Measurements from ENCODE around the gene FSTL1.

FSTL1 gene

DNA sequence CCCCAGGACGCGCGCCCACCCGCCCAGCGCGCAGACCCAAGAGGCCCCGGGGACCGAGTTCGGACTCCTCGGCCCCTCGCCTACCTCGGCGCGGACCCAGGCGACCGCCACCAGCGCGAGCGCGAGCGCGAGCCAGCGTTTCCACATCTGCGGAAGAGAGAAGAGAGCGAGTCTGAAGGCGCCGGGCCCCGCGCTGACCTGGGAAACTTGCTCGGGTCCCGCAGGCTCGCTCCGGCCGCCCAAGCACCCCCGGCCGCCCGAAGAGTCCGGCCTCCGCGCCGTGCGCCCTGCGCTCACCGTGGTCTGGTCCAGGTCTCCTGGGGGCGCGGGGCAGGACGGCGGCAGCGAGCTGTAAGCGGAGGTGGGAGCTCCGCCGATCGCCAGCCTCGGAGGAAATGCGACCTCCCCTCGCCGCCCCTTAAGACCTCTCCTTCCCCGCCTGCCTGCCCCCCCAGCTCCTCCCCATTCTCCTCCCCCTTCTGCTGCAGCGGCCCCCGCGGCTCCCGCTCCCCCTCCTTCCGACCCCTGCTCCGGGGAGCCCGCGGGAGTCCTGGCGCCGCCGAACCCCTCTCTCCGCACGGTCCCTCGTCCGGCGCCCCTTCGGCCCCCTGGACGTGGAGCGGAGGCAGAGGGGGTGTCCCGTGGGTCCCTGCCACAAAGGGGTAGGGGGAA is at the start of gene FSTL1:
FSTL1 (minus strand) TSS at position 393 of the 672 bp plus-strand sequence; CDS start at position 147, 246 bp downstream.
- DNase-seq: no peak

DNA sequence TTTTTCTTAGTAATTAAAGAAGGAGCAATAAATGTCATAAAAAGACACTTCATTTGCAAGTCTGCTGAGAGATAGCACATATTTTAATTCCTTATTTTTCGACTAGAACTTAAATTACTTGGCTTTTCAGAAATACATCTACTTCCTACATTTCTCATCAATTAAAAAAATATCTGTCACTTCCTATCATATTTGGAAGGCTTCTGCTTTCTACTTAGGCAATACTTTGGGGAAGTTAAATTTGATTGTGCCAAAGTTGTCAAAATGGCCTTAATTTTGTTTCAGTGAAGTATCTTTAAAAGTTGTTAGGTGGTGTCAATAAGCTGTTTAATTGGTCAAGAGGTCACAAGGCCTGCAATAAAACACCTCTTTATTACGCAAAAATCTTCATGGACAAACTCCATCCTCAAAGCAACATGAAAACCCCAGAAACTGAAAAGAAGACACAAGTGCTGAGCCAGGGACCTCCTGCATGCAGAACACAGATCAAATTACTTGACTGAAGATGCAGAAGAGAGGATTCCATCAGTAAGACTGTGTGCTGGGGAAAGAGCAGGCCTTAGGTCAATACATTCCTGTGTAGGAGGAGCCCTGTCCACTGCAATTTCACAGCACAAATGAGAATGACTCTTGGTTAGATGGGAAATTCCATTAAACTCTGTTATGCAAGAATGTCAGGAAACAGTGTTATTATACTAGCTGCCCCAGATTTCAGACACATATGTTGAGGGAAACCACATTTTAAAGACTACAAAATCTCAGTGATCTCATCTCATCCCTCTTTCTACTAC is 48.0 kb upstream of the FSTL1 start:
- no peak for DNase-seq

- DNase-seq: no peak
Measured at GRCh38 chr3:120497818-120498217, 47.0 kb upstream of the FSTL1 start.

DNA sequence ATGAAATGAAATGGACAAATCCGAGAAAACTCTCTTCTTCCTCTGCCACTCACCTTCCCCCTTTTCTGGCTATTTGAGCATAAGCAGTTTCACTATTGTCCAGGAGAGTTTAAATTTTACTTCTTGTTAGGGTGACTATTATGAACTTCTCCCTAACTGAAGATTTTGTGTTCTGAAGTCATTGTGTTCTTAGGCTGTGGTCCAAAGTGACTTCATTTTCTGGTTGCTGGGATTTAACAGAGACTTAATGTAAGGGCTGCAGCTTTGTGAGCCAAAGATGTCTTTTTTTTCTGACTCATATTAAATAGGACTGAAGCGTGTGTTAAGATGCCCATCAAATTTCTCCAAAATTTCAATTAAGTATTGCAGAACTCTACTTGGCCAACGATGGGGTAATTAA is 46.5 kb upstream of the FSTL1 start:
- no peak for DNase-seq

GRCh38 chr3:120496278-120497002 is 45.6 kb upstream of the FSTL1 start:
- DNase-seq: no peak

DNA sequence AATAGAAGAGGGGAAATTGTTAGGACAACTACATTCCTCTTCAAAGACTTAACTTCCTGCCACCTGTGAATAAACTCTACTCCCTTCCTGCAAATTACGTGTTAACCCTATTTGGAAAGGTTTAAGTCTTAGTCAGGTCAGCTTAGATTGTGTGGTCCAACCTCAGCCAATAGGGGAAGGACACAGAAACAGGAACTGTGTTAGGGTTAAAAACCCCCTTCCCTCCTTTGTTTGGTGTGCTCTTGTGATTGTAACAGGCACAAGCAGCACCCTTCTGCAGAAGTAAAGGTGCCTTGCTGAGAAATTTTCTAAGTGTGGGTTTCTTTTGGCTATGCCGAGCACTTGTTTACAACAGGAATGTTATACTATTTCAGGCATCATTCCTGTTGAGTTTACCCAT is 45.0 kb upstream of the FSTL1 start:
- DNase-seq: no peak

GRCh38 chr3:120492103-120492502 is 41.3 kb upstream of the FSTL1 start:
- DNase-seq: no peak

- DNase-seq: no peak
Measured at GRCh38 chr3:120489421-120489820, 38.6 kb upstream of the FSTL1 start.

DNA sequence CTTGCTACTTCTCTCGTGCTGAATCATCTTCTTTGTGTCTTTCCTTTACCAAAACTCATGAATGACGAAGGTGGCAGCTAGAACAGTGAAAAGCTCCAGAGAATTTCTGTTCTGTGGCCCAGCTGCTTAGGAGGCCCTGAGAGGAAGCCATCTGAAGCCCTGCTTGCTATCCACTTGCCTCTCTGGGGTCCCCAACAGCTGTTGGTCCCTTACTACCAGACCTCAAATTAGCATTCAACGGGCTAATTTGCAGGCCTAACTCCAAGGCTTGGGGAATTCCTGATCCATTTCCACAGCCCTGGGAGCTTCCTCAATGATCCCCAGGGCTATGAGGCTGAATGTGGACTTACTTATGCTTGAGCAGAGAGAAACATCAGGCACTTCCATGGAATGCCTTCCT is 37.5 kb upstream of the FSTL1 start:
- DNase-seq: no peak

GRCh38 chr3:120487191-120487650 is 36.4 kb upstream of the FSTL1 start:
- no peak for DNase-seq

GRCh38 chr3:120481081-120481480 is 30.3 kb upstream of the FSTL1 start:
- no peak for DNase-seq

DNA sequence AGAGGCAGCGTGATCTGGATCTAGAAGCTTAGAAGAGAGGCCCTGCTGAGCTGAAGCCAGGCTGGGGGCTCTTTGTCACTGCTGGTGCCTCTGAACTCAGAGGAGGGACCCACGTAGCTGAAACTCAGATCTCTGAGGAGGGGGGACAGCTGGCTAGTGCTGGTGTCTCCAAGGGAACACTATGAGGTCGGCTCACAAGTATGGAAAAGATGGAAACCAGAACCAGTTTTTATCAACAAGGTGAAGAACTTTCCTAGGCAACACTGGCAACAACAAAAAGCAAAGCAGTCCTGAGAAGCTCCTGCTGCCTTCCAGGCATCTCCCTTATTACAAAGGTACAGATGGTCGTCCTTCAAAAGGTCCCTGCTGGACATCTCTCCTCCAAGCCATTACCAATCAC is 27.0 kb upstream of the FSTL1 start:
- DNase-seq: no peak

DNA sequence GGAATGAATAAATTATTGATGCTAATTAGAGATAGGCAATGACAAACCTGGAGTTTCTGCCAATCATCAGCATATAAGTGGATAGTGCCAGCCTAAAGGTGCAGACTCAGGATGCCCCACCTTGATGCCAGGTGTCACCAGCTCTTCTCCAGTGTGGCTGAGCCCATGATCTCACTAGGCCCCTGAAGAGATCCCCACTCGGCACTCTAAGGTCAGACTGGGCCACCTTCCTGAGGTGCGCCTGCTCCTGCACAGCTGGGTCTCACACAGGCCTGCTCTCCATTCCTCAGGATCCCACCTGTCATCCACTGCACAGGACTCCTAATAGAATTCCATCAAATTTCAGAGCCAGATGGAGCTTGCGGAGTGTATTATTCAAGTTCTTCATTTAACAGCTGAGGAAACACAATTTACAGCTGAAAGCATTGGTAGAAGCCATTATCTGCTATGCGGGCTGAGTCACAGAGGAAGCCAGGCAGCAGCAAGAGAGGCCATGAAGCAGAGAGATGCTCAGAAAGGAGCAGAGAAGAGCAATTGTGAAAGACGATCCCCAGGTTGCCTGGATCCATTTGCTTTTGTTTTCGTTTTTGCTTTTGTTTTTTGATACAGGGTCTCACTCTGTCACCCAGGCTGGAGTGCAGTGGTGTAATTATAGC is 25.1 kb upstream of the FSTL1 start:
- DNase-seq: no peak

DNA sequence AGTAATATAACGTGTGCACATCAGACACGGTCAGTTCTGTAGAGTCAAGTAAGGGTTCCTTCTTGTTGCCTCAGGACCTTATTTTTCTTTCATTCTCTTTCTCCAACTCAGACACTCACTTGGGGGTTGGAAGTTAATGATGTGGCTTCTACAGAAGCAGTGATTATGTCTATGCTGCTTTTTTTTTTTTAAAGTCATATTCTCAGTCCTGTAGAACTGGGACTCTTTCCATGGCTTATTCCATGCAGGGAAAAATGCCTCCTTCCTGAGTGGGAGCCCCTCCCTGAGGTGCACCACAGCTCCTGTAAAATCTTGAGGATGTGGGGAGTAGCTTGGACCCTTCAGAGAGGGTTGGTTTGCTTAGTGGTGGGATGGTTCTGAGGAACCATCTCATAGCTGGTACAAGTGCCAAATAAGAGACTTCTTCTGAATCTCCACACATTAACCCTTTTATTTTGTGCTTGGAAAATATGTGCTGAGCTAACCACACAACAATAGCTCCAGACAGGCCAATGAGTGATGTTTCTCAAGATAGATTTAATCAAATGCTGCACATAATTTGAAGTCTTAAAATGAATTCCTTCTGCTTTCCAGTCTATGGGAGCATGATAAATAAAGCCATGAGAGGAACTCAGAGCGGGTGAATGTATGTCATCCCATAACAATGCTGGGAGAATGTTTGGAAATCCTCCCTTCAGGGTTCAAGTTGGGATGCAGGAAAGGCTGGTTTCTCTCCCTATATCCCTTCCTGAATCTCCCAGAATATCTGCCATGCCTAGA is 23.3 kb upstream of the FSTL1 start:
- no peak for DNase-seq

GRCh38 chr3:120473389-120473788 is 22.6 kb upstream of the FSTL1 start:
- no peak for DNase-seq

GRCh38 chr3:120472121-120472844 is 21.5 kb upstream of the FSTL1 start:
- no peak for DNase-seq

DNA sequence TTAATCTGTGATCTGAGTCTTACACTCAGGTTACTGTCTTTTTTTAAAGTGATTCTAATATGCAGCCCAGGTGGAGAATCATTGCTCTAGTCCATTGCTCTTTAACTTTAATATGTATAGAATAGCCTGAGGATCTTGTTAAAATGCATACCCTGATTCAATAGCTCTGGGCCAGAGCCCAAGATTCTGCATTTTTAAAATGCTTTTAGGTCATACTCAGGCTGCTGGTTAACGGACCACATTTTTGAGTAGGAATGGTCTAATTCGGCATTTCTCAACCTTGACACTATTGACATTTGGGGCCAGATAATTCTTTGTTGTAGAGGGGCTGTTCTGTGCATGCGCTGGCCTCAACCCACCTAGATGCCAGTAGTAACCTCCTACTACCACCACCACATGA is 20.9 kb upstream of the FSTL1 start:
- DNase-seq: no peak

- no peak for DNase-seq
Measured at GRCh38 chr3:120470870-120471269, 20.1 kb upstream of the FSTL1 start.

- DNase-seq: no peak
Measured at GRCh38 chr3:120469882-120470301, 19.1 kb upstream of the FSTL1 start.

DNA sequence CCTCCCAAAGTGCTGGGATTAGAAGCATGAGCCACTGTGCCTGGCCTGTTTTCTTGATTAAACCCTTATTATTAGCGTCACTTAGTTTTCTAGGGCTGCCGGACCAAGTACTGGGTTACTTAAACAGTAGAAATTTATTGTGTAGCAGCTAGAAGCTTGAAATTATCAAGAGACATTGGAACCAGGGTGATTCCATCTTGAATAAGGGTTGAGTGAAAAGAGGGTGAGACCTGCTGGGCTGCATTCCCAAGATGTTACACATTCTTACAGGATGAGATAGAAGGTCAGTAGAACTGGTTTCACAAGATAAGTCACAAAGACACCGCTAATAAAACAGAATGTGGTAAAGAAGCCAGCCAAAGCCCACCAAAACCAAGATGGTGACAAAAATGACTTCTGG is 18.6 kb upstream of the FSTL1 start:
- no peak for DNase-seq

DNA sequence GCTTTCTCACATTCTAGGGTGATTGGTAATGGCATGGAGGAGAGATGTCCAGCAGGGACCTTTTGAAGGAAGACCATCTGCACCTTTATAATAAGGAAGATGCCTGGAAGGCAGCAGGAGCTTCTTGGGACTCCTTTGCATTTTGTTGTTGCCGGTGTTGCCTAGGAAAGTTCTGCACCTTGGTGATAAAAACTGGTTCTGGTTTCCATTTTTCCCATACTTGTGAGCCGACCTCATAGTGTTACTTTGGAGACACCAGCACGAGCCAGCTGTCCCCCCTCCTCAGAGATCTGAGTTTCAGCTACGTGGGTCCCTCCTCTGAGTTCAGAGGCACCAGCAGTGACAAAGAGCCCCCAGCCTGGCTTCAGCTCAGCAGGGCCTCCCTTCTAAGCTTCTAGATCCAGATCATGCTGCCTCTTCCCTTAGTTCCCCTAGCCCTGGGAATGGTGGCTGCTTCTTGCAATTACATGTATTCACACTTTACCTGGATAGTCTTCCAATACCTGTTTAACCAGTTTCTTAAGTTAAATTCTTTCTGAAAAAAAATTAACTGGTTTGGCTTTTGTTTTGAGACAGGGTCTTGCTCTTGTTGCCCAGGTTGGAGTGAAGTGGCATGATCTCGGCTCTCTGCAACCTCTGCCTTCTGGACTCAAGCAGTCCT is 18.0 kb upstream of the FSTL1 start:
- no peak for DNase-seq

Measured in activated CD4-positive, alpha-beta T cell treated with anti-CD3 and anti-CD28 coated beads, Interleukin-10, Interleukin-2, amounts not matched to agents 100 ng/mL and 50 ng/mL, durations not matched to agents 16 hours and 8 hours (primary cell).